ENCODE results near the gene SUN1. TPM values are rescaled to one million over a fixed set of nuclear protein-coding genes. Genes with fewer than 3 reads are reported as not detected.

SUN1 gene
- total and polyA plus RNA-seq, 2 donors (not counting 3 experiments of a cell fraction or from before 2014, with no cell fraction given): 158 to 410 TPM

DNA sequence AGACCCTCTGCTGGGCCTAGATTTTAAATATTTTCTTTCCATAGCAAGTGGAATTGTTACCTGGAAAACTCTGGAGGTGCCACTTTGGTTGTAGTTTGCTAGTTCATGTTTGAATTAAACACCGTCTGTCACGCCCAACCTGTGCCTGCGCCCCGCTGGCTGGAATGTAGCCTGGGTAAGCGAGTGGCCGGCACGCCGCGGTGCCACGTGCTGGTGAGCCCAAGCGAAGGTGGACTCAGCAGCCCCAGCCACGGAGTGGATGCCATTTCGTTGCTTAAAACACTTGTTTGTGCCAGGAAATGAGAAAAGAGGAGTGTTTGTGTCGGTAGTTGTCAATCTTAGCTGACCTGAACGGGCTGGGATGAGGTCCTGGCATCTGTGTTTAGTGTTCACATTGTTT is 46.8 kb downstream of the SUN1 start:
- ChIA-PET POLR2A (no interaction called here), CTCF (interaction anchor here (0.9 kb wide), 1 partner anchor 12 kb away, joined by 3 read pairs; no protein-coding TSS in a partner anchor)
- no peak overlapping the region for H3K27ac ChIP-seq (ENCODE audit: insufficient read depth, low read depth, low read length)
- no peaks in the 10 kb centered on the region for H4K20me1 ChIP-seq (replicated peaks; ENCODE audit: control insufficient read depth, extremely low read depth, insufficient read depth, low read length)
- no peak for FAIRE-seq
- H3K4me3 ChIP-seq (replicated peaks in 1 of 3; ENCODE audit: insufficient read depth in 1 of 3, low read depth in 1 of 3, low read length in 3 of 3): no peak overlapping the region
- dilution Hi-C loops (cut with MboI; ENCODE audit: extremely low pct_ligation_motif_present, low sequenced_read_pairs): no loop called here
- peaks cover 6% of the 10 kb centered on the region for H3K4me1 ChIP-seq (ENCODE audit: control insufficient read depth, extremely low read depth, insufficient read depth, low read length)
- no TSS peak for BruUV-seq (replicated peaks)
- H3K4me2 ChIP-seq (ENCODE audit: insufficient read depth, low read length): no peak overlapping the region
- no peaks in the 10 kb centered on the region for H3K9me1 ChIP-seq (replicated peaks; ENCODE audit: control insufficient read depth, extremely low read depth, insufficient read depth, low read length)
- intact Hi-C loops (cut with micrococcal nuclease): loop anchor here (5.0 kb wide), 1 partner anchor 277 kb away; no protein-coding TSS in a partner anchor
- H3K9me3 ChIP-seq (replicated peaks; ENCODE audit: control insufficient read depth, insufficient read depth, low read length): no peaks in the 10 kb centered on the region
- H3K9ac ChIP-seq (replicated peaks; ENCODE audit: extremely low read depth, insufficient read depth, low read length): no peak overlapping the region
- H3K27me3 ChIP-seq (ENCODE audit: control insufficient read depth in 2 of 2, insufficient read depth in 2 of 2, low read length in 2 of 2): no peaks in the 10 kb centered on the region
- H3K36me3 ChIP-seq (ENCODE audit: control insufficient read depth in 2 of 2, extremely low read depth in 1 of 2, insufficient read depth in 2 of 2, low read length in 2 of 2): peaks cover 0 to 5% of the 10 kb centered on the region in 2 experiments
- TF ChIP-seq FOS (IDR thresholded peaks at IDR 0.05; ENCODE audit: borderline replicate concordance, insufficient read depth, low read length): no peak
- H2AFZ ChIP-seq (ENCODE audit: low read depth, low read length): no peak overlapping the region
- H3K79me2 ChIP-seq (ENCODE audit: control insufficient read depth, insufficient read depth, low read length): peaks cover 69% of the 10 kb centered on the region
- DNase-seq (ENCODE audit: low read depth, low spot score): no peak

GRCh38 chr7:879706-880105 is 47.4 kb downstream of the SUN1 start:
- no TSS peak for BruUV-seq (replicated peaks)
- Histone ChIP-seq H3K4me3 (replicated peaks in 1 of 3; ENCODE audit: insufficient read depth in 1 of 3, low read depth in 1 of 3, low read length in 3 of 3) (no peak overlapping the region), H3K36me3 (ENCODE audit: control insufficient read depth in 2 of 2, extremely low read depth in 1 of 2, insufficient read depth in 2 of 2, low read length in 2 of 2) (peaks cover 0 to 5% of the 10 kb centered on the region in 2 experiments), H3K9ac (replicated peaks; ENCODE audit: extremely low read depth, insufficient read depth, low read length) (no peak overlapping the region), H3K4me2 (ENCODE audit: insufficient read depth, low read length) (no peak overlapping the region), H2AFZ (ENCODE audit: low read depth, low read length) (no peak overlapping the region), H3K27ac (ENCODE audit: insufficient read depth, low read depth, low read length) (no peak overlapping the region), H3K9me1 (replicated peaks; ENCODE audit: control insufficient read depth, extremely low read depth, insufficient read depth, low read length) (no peaks in the 10 kb centered on the region), H4K20me1 (replicated peaks; ENCODE audit: control insufficient read depth, extremely low read depth, insufficient read depth, low read length) (no peaks in the 10 kb centered on the region), H3K4me1 (ENCODE audit: control insufficient read depth, extremely low read depth, insufficient read depth, low read length) (peaks cover 6% of the 10 kb centered on the region), H3K79me2 (ENCODE audit: control insufficient read depth, insufficient read depth, low read length) (peaks cover 75% of the 10 kb centered on the region), H3K27me3 (ENCODE audit: control insufficient read depth in 2 of 2, insufficient read depth in 2 of 2, low read length in 2 of 2) (no peaks in the 10 kb centered on the region), H3K9me3 (replicated peaks; ENCODE audit: control insufficient read depth, insufficient read depth, low read length) (no peaks in the 10 kb centered on the region)
- intact Hi-C loops (cut with micrococcal nuclease) (loop anchor here (5.0 kb wide), 1 partner anchor 277 kb away; no protein-coding TSS in a partner anchor), dilution Hi-C loops (cut with MboI; ENCODE audit: extremely low pct_ligation_motif_present, low sequenced_read_pairs) (no loop called here)
- ChIA-PET CTCF (interaction anchor here (0.9 kb wide), 1 partner anchor 12 kb away, joined by 3 read pairs; no protein-coding TSS in a partner anchor), POLR2A (no interaction called here)
- DNase-seq (ENCODE audit: low read depth, low spot score) (no peak), FAIRE-seq (no peak)
- no peak for TF ChIP-seq POLR2A (IDR thresholded peaks at IDR 0.05; ENCODE audit: low read depth, low read length)
- TF ChIP-seq MYC (IDR thresholded peaks at IDR 0.05; ENCODE audit: low read depth, low read length): no peak
- TF ChIP-seq, protein P1, sequence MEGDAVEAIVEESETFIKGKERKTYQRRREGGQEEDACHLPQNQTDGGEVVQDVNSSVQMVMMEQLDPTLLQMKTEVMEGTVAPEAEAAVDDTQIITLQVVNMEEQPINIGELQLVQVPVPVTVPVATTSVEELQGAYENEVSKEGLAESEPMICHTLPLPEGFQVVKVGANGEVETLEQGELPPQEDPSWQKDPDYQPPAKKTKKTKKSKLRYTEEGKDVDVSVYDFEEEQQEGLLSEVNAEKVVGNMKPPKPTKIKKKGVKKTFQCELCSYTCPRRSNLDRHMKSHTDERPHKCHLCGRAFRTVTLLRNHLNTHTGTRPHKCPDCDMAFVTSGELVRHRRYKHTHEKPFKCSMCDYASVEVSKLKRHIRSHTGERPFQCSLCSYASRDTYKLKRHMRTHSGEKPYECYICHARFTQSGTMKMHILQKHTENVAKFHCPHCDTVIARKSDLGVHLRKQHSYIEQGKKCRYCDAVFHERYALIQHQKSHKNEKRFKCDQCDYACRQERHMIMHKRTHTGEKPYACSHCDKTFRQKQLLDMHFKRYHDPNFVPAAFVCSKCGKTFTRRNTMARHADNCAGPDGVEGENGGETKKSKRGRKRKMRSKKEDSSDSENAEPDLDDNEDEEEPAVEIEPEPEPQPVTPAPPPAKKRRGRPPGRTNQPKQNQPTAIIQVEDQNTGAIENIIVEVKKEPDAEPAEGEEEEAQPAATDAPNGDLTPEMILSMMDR (IDR thresholded peaks at IDR 0.05; ENCODE audit: extremely low read depth in 1 of 2, insufficient read depth in 1 of 2, low read depth in 1 of 2, low read length in 2 of 2): no peak
- no peak for TF ChIP-seq FOS (IDR thresholded peaks at IDR 0.05; ENCODE audit: borderline replicate concordance, insufficient read depth, low read length)
- TF ChIP-seq EZH2 (IDR thresholded peaks at IDR 0.05; ENCODE audit: borderline replicate concordance, low read depth, low read length, severe bottlenecking): no peak
- no peak for TF ChIP-seq GATA2 (IDR thresholded peaks at IDR 0.05; ENCODE audit: insufficient read depth, insufficient read length, low read depth, low read length)
- TF ChIP-seq POLR2AphosphoS5 (IDR thresholded peaks at IDR 0.05; ENCODE audit: insufficient read depth, low read depth, low read length): no peak
- no peak for TF ChIP-seq MAX (IDR thresholded peaks at IDR 0.05; ENCODE audit: insufficient read depth, insufficient read length)
- no peak for TF ChIP-seq JUN (IDR thresholded peaks at IDR 0.05; ENCODE audit: borderline replicate concordance, insufficient read depth, insufficient read length, low read depth)

Measured in endothelial cell of umbilical vein (primary cell).